ENCODE data around the gene SRP68. TPM values are rescaled to one million over a fixed set of nuclear protein-coding genes. Genes with fewer than 3 reads are reported as not detected.

The SRP68 gene
- total and polyA plus RNA-seq, 7 donors = 72.4 to 141 (median 100.0) TPM

DNA sequence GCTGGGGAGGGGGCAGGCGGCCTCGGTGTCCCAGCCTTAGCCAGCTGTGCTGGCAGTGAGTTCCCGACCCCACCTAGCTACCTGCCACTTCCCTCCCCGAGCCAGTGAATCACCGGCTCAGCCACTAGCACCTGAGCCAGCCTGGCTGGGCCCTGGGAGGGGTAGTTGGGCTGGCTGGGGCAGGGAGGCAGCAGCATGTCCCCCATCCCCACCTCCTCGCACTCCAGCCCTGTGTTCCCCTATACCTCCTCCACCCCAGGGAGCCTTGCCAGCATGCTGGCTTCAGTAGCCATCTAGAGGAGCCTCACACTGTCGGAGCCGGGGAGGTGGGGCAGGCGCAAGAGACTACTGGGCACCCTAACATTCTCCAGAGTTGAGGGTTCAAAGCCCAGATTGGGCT lies 48.0 kb downstream of the SRP68 start:
- Histone ChIP-seq H3K27me3 (ENCODE audit: insufficient read depth in 3 of 3, low read length in 2 of 3) (peaks cover 0 to 2% (median 0%) of the 10 kb centered on the region in 3 donors), H3K4me1 (no peaks in the 10 kb centered on the region), H3K27ac (no peak overlapping the region), H3K36me3 (ENCODE audit: insufficient read depth in 1 of 2, low read depth in 1 of 2) (no peaks in the 10 kb centered on the region), H3K4me3 (no peak overlapping the region), H3K9me3 (no peaks in the 10 kb centered on the region)
- intact Hi-C loops (cut with DNase I) = no loop called here
- 73 to 92% (median 77%) methylated on average over 9 of the region's 9 CpGs for WGBS, 3 donors
- ATAC-seq (peak in 1 of 4 donors; percentile 18), DNase-seq (no peak)
- TF ChIP-seq, protein P1, sequence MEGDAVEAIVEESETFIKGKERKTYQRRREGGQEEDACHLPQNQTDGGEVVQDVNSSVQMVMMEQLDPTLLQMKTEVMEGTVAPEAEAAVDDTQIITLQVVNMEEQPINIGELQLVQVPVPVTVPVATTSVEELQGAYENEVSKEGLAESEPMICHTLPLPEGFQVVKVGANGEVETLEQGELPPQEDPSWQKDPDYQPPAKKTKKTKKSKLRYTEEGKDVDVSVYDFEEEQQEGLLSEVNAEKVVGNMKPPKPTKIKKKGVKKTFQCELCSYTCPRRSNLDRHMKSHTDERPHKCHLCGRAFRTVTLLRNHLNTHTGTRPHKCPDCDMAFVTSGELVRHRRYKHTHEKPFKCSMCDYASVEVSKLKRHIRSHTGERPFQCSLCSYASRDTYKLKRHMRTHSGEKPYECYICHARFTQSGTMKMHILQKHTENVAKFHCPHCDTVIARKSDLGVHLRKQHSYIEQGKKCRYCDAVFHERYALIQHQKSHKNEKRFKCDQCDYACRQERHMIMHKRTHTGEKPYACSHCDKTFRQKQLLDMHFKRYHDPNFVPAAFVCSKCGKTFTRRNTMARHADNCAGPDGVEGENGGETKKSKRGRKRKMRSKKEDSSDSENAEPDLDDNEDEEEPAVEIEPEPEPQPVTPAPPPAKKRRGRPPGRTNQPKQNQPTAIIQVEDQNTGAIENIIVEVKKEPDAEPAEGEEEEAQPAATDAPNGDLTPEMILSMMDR (IDR thresholded peaks at IDR 0.05) = no peak

DNA sequence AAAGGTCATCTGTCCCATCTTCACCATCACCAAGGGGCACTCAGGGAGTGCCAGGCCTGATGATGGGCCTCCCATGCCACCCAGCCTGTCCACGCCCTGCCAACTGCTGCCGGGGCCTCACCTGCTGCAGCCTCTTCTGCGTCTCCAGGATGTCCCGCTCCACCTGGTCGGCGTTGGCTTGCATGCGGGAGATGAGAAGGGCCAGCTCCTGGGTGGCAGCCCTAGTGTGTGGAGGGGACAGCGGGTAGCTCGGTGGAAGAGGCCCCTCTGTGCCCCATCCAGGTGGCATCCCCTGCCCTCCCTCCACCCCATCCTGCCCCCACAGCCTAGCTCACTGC lies 48.4 kb downstream of the SRP68 start:
- Histone ChIP-seq H3K4me3 (no peak overlapping the region), H3K36me3 (ENCODE audit: insufficient read depth in 1 of 2, low read depth in 1 of 2) (no peaks in the 10 kb centered on the region), H3K9me3 (no peaks in the 10 kb centered on the region), H3K27ac (no peak overlapping the region), H3K4me1 (no peaks in the 10 kb centered on the region), H3K27me3 (ENCODE audit: insufficient read depth in 3 of 3, low read length in 2 of 3) (peaks cover 0 to 2% (median 0%) of the 10 kb centered on the region in 3 donors)
- TF ChIP-seq, protein P1 (IDR thresholded peaks at IDR 0.05) = no peak
- intact Hi-C loops (cut with DNase I) = no loop called here
- 87 to 90% (median 89%) methylated on average over 9 of the region's 9 CpGs for WGBS, 3 donors
- ATAC-seq (no peak), DNase-seq (no peak)

DNA sequence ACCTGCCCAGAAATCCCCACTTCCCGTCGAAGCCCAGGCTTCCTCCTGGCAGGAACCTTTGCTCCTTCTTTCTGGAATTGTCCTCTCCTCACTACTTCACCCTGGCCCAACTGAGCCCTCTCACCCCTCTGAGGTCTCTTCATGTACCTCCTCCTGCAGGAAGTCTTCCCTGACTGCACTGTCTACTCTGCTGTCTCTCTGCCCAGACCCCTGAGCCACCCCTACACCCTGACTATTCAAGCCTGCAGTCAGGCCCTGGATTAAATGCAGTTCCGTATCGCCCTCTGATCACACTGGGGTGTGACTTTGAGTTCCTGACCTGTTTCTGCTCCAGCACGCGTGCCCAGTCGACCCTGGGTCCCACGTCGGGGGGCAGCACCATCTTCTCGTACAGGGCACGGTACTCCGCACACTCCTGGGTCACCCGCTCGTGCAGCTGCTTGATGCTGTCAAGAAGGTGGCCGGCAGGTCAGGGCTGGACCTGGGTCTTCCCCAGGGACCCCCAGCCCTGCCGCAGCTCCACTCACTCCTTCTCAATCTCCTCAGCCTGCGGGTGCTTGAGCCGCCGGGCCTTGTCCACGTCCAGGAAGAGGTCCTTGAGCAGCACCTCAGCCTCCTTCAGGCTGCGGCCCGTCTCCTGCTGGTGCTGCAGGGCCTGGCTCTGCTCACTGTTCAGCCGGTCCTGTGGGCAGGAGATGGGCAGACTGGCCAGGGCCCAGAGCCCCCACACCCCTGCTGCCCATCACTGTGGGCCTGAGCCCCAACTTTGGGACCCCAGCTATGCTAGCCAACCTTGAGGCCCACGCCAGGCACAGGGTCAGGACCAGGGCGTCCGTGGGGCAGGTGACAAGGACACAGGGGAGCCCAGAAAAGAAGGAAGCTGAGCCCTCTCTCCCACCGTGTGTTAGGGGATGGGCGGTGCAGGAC lies 49.1 kb downstream of the SRP68 start:
- peak in 1 of 2 donors; percentile 42 for DNase-seq

DNA sequence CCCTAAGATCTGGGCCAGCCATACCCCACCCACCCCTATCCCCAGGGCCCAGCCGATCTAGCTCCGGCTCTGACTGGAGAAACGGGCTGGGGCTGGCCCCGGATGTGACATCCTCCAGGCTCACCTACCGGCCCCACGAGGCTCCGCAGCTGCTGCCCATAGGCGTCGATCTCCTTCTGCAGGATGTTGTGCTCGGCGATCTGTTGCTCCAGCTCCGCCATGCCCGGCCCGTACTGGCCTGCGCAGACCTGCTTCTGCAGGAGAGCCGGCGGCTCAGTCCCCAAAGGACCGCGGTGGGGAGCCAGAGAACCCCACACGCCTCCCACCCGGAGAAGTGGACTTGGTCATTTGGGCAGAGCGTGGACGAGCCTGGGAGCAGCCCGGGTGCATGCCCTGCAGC lies 50.0 kb downstream of the SRP68 start:
- no peaks in the 10 kb centered on the region for H3K4me1 ChIP-seq
- 67 to 73% (median 70%) methylated on average over 24 of the region's 24 CpGs for WGBS, 3 donors
- ATAC-seq (no peak), DNase-seq (peak in 1 of 2 donors; percentile 39)
- H3K9me3 ChIP-seq = no peaks in the 10 kb centered on the region
- no peak overlapping the region for H3K4me3 ChIP-seq
- TF ChIP-seq, protein P1 (IDR thresholded peaks at IDR 0.05) = no peak
- H3K27ac ChIP-seq = no peak overlapping the region
- H3K36me3 ChIP-seq (ENCODE audit: insufficient read depth in 1 of 2, low read depth in 1 of 2) = no peaks in the 10 kb centered on the region
- intact Hi-C loops (cut with DNase I) = no loop called here
- peaks cover 0 to 1% (median 0%) of the 10 kb centered on the region in 3 donors for H3K27me3 ChIP-seq (ENCODE audit: insufficient read depth in 3 of 3, low read length in 2 of 3)

More for the DNA sequence above, 49.1 kb downstream of the SRP68 start:
- Histone ChIP-seq H3K36me3 (ENCODE audit: insufficient read depth in 1 of 2, low read depth in 1 of 2) (no peaks in the 10 kb centered on the region), H3K4me3 (no peak overlapping the region), H3K4me1 (no peaks in the 10 kb centered on the region), H3K27me3 (ENCODE audit: insufficient read depth in 3 of 3, low read length in 2 of 3) (peaks cover 0 to 2% (median 0%) of the 10 kb centered on the region in 3 donors), H3K9me3 (no peaks in the 10 kb centered on the region), H3K27ac (no peak overlapping the region)
- intact Hi-C loops (cut with DNase I) = no loop called here
- ATAC-seq = no peak
- 83 to 85% (median 83%) methylated on average over 26 to 28 of the region's 28 CpGs for WGBS, 3 donors
- TF ChIP-seq, protein P1 (IDR thresholded peaks at IDR 0.05) = no peak
